ENCODE measurements around the gene ST7.

GRCh38 chr7:117216436-117217069 is 263.3 kb downstream of the ST7 start:
- TF ChIP-seq FOXM1 (IDR thresholded peaks at IDR 0.05; ENCODE audit: borderline replicate concordance) (no peak), LEF1 (IDR thresholded peaks at IDR 0.05; ENCODE audit: borderline replicate concordance) (no peak)

All from HEK293T (cell line).